EH (cell line): ENCODE measurements around the gene INSRR.

Experiments used
- DNase-seq: peaks from one replicate; pipeline ENCODE4 v3.0.0-alpha.2; 2015; ENCODE audit warnings: low read depth

INSRR gene

DNA sequence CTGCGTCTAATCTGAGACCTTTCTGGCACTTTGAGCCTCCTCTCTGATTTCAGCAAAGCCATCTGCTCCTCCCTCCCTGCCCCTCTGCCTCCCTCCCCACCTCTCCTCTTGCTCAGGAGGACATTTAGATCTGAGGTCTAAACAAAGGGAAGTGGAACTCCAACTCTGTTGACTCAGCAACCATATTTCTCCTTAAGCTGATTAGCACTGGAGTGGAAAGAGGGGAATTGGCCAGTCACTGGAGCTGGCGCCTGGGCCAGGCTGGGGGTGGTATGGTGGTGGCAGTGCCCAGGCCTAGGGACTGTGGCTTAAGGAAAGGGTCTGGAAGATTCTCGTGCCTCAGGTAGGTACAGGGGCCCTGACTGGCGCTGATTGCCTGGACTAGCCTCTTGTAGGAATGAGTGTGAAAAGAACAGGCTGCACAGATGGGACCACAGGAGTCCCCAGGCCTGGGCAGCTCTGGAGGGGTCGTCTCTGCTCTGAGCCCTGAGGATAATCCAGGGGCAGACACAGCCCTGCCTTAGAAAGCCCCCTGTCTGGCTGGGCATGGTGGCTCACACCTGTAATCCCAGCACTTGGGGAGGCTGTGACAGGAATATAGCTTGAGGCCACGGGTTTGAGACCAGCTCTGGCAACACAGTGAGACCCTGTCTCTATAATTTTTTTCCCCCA lies 54.2 kb downstream of the INSRR start:
- no peak for DNase-seq

DNA sequence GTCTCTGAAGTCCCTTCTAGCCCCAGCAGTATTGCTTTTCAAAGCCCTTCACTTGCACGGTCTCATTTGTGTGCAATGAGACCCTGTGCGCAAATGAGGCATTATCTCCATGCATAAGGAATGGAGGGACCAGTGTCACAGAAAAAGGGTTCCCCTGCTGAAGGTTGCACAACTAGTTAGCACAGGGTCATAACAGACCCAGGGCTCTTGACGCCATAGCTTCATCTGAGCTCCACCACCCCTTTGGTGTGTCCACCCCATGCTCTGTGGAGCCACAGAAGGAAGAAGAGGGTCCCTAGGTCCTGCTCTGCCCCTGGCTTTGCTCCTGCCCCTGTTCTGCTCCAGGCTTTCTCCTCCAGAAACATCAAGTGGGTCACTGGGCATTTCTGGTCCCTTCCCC lies 54.9 kb downstream of the INSRR start:
- no peak for DNase-seq

DNA sequence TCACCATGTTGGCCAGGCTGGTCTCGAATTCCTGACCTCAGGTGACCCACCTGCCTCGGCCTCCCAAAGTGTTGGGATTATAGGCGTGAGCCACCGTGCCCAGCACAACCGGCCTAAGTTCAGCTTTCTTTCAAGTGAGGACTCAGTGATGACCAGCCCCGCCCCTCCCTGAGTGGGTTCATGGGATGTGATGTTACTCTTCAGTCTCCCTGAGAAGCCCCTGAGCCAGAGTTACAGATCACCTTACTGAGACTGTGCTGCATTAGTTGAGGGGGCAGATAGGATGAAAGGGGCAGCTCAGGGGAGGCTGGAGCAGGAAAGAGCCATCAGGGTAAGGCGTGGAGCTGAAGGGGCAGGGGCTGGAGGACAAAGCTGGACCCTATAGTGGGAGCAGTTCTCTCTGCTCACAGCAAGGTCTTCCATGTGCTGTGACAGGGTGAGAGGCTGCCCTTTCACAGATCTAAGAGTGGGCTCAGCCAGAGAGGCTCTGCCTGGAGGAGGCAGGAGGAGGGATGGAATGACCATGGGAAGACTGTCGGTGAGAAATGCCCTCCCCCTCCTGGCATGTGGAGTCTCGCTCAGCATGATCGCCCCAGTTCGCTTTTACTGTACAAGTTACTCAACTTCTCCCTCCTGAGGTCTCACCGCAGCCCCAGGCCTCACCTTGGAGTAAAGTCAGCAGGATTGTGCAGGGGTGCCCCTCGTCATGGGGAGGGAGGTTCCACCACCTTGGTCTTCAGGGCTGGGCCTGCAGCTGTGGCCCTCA lies 55.6 kb downstream of the INSRR start:
- no peak for DNase-seq

DNA sequence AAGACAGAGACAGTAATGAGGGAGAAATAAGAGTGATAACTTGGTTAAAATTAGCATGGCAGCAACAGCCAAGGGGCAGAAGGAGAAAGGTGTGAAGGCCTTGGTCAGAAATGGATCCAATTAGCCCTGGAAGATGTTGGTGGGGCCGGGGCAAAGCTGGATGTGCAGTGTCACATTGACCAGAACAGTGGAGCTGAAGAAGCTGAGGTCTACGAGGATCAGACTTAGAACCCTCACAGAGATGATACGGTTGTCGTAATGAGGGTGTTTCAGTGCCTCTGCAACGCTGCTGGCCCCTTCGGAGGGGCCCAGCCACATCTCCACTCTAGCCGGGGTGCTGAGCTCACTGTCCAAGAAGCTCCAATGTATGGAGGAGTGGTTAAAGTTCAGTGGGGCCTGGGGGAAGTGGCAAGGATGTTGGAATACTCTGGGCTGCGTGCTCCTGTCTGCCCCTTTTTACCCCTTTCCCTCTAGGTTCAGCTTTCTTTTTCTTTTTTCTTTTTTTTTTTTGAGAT lies 56.4 kb downstream of the INSRR start:
- DNase-seq: no peak

DNA sequence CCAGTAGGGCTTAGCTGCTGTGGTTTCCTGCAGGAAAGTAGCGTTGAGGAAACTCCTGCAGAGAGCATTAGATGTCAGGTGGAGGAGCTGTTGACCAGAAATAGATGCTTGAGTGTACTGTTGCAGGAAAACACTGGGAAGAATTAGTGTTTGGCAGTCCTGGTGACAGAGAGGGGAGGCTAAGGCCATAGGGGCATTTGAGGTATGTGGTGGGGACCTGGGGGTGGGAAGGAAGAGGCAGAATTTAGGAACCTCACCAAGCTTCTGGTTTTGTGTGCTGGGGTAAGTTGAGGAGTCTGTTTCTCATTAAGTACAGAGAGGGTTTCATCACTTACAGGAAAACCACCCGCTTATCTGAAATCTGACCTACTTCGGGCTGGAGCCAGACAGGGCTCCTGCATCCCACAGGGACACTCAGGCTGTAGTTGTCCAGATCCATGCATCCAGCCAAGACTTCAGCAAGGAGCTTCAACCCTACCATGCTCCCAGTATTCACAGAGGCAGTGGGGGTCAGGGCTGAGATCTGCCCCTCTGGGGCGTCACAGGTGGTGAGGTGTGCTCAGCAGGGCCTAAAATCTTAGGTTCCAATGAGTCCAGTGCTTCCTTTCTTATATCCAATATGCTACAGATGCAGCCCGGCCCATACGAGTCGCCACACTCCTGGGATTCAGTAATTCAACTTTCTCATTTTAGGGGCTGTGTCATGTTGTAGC lies 57.4 kb downstream of the INSRR start:
- DNase-seq: peak; percentile 92

DNA sequence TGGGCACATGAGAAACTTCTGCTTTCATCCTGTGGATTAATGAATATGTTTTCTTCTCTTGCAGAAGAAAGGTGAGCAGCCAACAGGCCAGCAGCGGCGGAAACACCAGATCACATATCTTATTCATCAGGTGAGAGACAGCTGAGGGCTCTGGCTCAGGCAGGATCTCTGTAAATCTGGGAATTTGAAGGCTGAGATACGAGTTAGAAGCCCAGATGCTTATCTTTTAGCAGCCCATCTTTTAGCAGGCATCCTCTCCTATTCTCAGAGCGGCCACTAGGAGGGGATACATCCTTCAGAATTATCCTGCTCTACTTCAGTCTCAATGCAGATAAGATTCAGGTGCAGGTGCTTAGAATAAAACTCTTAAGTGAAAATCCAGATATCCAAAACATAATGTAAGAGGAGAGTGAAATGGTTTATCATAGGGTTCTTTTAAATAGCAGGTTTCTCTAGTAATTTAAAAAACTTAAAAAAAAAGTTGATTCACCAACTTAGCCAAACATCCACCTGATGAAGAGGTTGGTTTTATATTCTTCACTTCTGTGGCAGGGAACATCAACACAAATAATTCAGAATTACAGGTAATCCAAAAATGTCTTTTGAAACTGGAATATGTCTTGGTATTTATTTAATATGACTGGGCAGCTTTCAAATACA lies 61.6 kb downstream of the INSRR start:
- peak; percentile 76 for DNase-seq

DNA sequence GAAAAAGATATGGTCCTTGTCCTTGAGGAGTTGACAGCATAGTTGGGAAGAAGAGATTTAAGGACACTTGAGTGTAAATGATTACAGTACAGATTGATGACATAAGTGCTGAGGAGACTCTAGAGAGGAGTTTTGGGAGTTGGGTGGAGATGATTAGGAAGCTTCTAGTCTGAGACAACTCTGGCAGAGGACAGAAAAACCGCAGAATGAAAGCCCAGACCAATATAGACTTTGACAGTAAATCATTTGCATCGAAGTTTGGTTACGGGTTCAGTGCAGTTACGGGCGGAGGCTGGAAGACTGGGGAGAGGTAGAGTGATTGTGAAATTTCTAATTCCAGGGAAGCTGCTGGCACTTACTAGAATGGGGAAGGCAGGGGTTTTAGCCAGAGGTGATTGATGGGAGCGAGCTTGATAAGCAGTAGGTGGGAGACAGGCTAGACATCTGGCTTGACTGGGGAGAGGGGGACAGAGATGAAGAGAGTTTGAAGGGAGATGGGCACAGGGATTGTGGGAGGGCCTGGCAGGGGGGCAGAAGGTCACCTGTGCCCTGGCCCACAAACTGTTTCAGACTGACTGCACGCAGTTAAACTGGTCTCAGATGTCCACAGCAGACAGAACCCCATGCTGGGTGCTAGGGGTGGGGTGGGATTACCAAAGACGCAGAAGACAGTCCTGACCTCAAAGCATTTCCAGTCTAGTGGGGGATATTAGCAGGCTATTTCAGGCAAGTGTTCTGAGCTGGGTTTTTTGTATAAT lies 62.4 kb downstream of the INSRR start:
- no peak for DNase-seq

DNA sequence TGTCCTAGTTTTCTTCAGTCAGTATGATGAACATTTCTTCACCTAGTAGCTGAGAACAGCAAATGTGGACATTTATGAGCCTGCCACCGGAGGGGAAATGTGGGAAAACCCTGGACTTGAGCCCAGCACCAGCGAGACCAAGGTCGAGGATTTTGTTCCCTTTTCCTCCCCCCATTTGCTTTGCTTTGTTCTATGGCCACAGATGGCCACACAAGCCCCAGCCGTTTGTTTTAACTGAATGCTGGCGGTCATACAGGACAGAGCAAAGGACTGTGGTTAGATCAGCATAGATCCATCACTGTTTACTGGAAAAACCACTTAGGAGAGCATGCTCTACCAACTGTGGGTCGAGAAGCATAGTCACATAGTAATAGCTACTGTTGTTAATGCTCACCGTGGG lies 63.1 kb downstream of the INSRR start:
- DNase-seq: no peak

DNA sequence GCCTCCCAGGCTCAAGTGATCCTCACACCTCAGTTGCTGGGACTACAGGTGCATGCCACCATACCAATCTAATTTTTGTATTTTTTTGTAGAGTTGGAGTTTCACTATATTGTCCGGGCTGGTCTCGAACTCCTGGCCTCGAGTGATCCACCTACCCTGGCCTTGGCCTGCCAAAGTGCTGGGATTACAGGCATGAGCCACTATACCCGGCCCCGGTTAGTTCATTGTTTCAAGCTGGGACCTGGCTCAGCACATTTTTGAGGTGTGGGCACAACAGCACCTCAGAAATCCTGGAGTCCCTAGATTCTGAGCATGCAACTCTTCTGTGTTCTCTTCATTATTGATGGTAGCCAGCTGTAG lies 63.6 kb downstream of the INSRR start:
- DNase-seq: no peak

DNA sequence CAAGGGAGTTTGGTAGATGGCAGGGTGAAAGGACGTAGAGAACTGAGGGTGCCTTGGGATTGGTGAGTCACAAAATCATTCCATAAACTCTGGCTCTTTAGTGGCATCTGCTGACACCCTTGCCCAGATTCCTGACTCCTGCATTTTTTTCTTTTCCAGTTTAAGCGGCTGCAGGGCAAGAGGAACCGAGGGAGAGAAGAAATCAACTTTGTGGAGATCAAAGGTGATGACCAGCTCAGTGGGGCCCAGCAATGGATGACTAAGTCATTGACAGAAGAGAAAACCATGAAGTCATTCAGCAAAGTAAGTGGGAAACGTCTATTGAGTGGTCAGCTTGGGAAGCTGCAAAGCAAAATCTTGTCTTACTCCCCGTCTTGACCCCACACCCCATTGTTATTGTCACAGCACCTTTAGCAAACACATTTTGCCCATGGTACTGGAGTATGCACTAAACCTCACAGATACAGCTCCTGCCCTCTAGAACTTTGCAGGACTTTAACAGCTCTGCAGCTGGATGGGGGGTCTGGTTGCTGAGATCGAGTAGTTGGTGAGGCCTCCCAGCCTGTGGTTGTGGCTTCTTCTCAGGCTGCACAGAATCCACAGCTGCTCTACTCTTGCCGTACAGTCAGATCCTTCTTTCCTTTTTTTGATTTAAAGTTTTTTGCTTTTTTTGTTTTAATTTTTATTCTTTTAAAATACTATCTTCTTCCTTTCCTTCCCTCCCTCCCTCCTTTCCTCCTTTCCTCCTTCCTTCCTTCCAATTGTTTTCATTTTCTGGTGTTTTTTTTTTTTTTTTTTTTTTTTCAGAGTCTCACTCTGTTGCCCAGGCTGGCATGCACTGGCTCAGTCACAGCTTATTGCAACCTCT lies 64.2 kb downstream of the INSRR start:
- DNase-seq: peak; percentile 44
